IMR-90 (cell line): ENCODE measurements around the gene WDR81. TPM values are rescaled to one million over a fixed set of nuclear protein-coding genes. Genes with fewer than 3 reads are reported as not detected.
A peak's percentile ranks its signal among the peaks of the same experiment; 100 is the strongest.

Source experiments
- ATAC-seq: fragments of 200-7000 bp; cut with Tn5 transposase; 2 replicates; pipeline ENCODE4 v1.9.1; 2020; ENCODE audit warnings: low read depth, mild to moderate bottlenecking, moderate library complexity
- BruUV-seq: library from RNA; stranded (reverse); fragments of 400-500 nt; replicated peaks from 2 replicates; lab custom pipeline; 2021; lab: Mats Ljungman, UMichigan
- CTCF ChIA-PET: fragments of 300-600 bp; formaldehyde crosslinking; extraction: SDS; loops from one replicate; lab custom pipeline; 2021; ENCODE audit warnings: antibody characterized with exemption; lab: Yijun Ruan, JAX
- POLR2A ChIA-PET: fragments of 300-600 bp; sonication (Branson Sonifier 250); formaldehyde crosslinking; loops from one replicate; lab custom pipeline; 2022; ENCODE audit warnings: antibody characterized with exemption; ENCODE audit not compliant: unreplicated experiment; lab: Charles Lee
- DNase-seq: peaks from one replicate; pipeline ENCODE4 v3.0.0; 2013
- H2AFZ ChIP-seq: replicated peaks from 2 replicates; pipeline ENCODE3; 2013; ENCODE audit warnings: low read length, mild to moderate bottlenecking; ENCODE audit not compliant: poor library complexity
- H2AK5ac ChIP-seq: 2 replicates; pipeline ENCODE4 v1.6.1; 2013; ENCODE audit warnings: low read depth, low read length, inconsistent platforms
- H2AK9ac ChIP-seq: replicated peaks from 2 replicates; pipeline ENCODE3; 2013; ENCODE audit warnings: mild to moderate bottlenecking, low read depth, low read length, moderate library complexity; ENCODE audit not compliant: poor library complexity
- H2BK120ac ChIP-seq: 2 replicates; pipeline ENCODE4 v1.6.1; 2013; ENCODE audit warnings: low read depth, low read length, inconsistent platforms
- H2BK15ac ChIP-seq: 3 replicates; pipeline ENCODE4 v1.6.1; 2013; ENCODE audit warnings: low read depth, low read length, inconsistent platforms
- H2BK20ac ChIP-seq: 2 replicates; pipeline ENCODE4 v1.6.1; 2013; ENCODE audit warnings: low read depth, mild to moderate bottlenecking, inconsistent platforms, low read length, moderate library complexity
- H2BK5ac ChIP-seq: 2 replicates; pipeline ENCODE4 v1.6.1; 2013; ENCODE audit warnings: mild to moderate bottlenecking, low read depth, low read length, inconsistent platforms; ENCODE audit not compliant: poor library complexity, severe bottlenecking
- H3K14ac ChIP-seq: replicated peaks from 2 replicates; pipeline ENCODE4 v1.6.1; 2013; ENCODE audit warnings: low read depth, low read length, inconsistent platforms
- H3K18ac ChIP-seq: 2 replicates; pipeline ENCODE4 v1.6.1; 2013; ENCODE audit warnings: low read depth, low read length, control low read depth
- H3K23ac ChIP-seq: 2 replicates; pipeline ENCODE4 v1.6.1; 2013; ENCODE audit warnings: low read depth, low read length, inconsistent platforms
- H3K27ac ChIP-seq: 2 replicates; pipeline ENCODE4 v1.5.1; 2013; ENCODE audit warnings: mild to moderate bottlenecking, control low read depth, low read length; ENCODE audit not compliant: insufficient read depth
- H3K27me3 ChIP-seq: 2 replicates; pipeline ENCODE4 v1.6.1; 2013; ENCODE audit warnings: low read length; ENCODE audit not compliant: control insufficient read depth, insufficient read depth
- H3K36me3 ChIP-seq: 2 replicates; pipeline ENCODE4 v1.6.1; 2013; ENCODE audit warnings: low read length, mixed read lengths; ENCODE audit not compliant: control insufficient read depth, insufficient read depth
- H3K4ac ChIP-seq: 2 replicates; pipeline ENCODE4 v1.6.1; 2013; ENCODE audit warnings: low read depth, low read length, inconsistent platforms
- H3K4me1 ChIP-seq: 2 replicates; pipeline ENCODE4 v1.6.1; 2013; ENCODE audit warnings: low read length, mixed read lengths; ENCODE audit not compliant: control insufficient read depth, insufficient read depth
- H3K4me2 ChIP-seq: 2 replicates; pipeline ENCODE4 v1.6.1; 2013; ENCODE audit warnings: low read depth, mild to moderate bottlenecking, control low read depth, low read length, moderate library complexity
- H3K4me3 ChIP-seq: 2 replicates; pipeline ENCODE4 v1.5.1; 2013; ENCODE audit warnings: low read depth, mild to moderate bottlenecking, control low read depth, low read length, moderate library complexity; ENCODE audit not compliant: insufficient read depth
- H3K56ac ChIP-seq: 2 replicates; pipeline ENCODE4 v1.6.1; 2013; ENCODE audit warnings: low read length, inconsistent platforms; ENCODE audit not compliant: insufficient read depth; ENCODE audit errors: extremely low read depth
- H3K79me1 ChIP-seq, 2 experiments: 2 replicates each; pipeline ENCODE4 v1.6.1; 2013; ENCODE audit warnings: low read length in 2 of 2, inconsistent platforms in 1 of 2, low read depth in 1 of 2
- H3K9ac ChIP-seq: 2 replicates; pipeline ENCODE4 v1.6.1; 2013; ENCODE audit warnings: low read depth, low read length, control low read depth
- H3K9me1 ChIP-seq: 2 replicates; pipeline ENCODE4 v1.6.1; 2013; ENCODE audit warnings: low read length, inconsistent platforms; ENCODE audit not compliant: insufficient read depth
- H3K9me3 ChIP-seq: 2 replicates; pipeline ENCODE4 v1.6.1; 2013; ENCODE audit warnings: low read length; ENCODE audit not compliant: control insufficient read depth, insufficient read depth
- H4K20me1 ChIP-seq: 2 replicates; pipeline ENCODE4 v1.6.1; 2013; ENCODE audit warnings: low read length, inconsistent platforms; ENCODE audit not compliant: insufficient read depth
- H4K5ac ChIP-seq: 2 replicates; pipeline ENCODE4 v1.6.1; 2013; ENCODE audit warnings: mild to moderate bottlenecking, low read depth, low read length, control low read depth
- H4K8ac ChIP-seq, 2 experiments: 2 replicates each; pipeline ENCODE4 v1.6.1; 2013; ENCODE audit warnings: low read depth in 2 of 2, low read length in 2 of 2, control low read depth in 1 of 2, inconsistent platforms in 1 of 2
- H4K91ac ChIP-seq: 2 replicates; pipeline ENCODE4 v1.6.1; 2013; ENCODE audit warnings: low read depth, low read length, inconsistent platforms; ENCODE audit not compliant: insufficient read depth
- MAFK ChIP-seq: IDR thresholded peaks from 2 replicates; pipeline ENCODE4 v1.6.1; 2012; ENCODE audit warnings: low read depth, low read length, improper control_type of control experiment
- WGBS, 2 experiments: methylation state at CpG; one replicate each; pipeline versions ENCODE4 v1.1.5 to v1.1.7; 2013; ENCODE audit warnings: missing lambda C conversion rate in 2 of 2; ENCODE audit not compliant: insufficient read length in 1 of 2; ENCODE audit errors: extremely low coverage in 2 of 2; 5-methylcytosine and 5-hydroxymethylcytosine counted together
- dilution Hi-C: fragments of 300-500 bp; cut with HindIII; formaldehyde crosslinking; loops from one replicate; pipeline ENCODE4 v1.14.3; 2018; ENCODE audit warnings: low sequenced_read_pairs; ENCODE audit not compliant: unreplicated experiment
- in situ Hi-C: fragments of 300-500 bp; cut with MboI; formaldehyde crosslinking; loops from 3 replicates; pipeline ENCODE4 v1.14.3; 2019; ENCODE audit warnings: low sequenced_read_pairs, inconsistent platforms, mixed read lengths
- intact Hi-C: fragments of 100-400 bp; cut with micrococcal nuclease; formaldehyde crosslinking; loops from 2 replicates; pipeline ENCODE4 v1.10.0; 2022
- polyA plus RNA-seq, 3 experiments: library from polyadenylated mRNA; depleted of rRNA; stranded (reverse); fragments of >200 nt; gene quantifications; 2 replicates each; pipeline ENCODE4 v1.2.3, GENCODE V29; 2012; ENCODE audit warnings: low replicate concordance in 1 of 3
- total RNA-seq: library from RNA; depleted of rRNA; stranded (reverse); fragments of >200 nt; gene quantifications from 2 replicates; pipeline ENCODE4 v1.2.3, GENCODE V29; 2012
- TF ChIP-seq, protein P1 (sequence below): conservative IDR thresholded peaks from 2 replicates; pipeline ENCODE4 v1.5.1; 2012; ENCODE audit warnings: mild to moderate bottlenecking, low read depth, low read length, improper control_type of control experiment

The WDR81 gene
- total and polyA plus RNA-seq, 2 of the 4 experiments (the other 2 are of a cell fraction) = 3.0 to 8.4 TPM

DNA sequence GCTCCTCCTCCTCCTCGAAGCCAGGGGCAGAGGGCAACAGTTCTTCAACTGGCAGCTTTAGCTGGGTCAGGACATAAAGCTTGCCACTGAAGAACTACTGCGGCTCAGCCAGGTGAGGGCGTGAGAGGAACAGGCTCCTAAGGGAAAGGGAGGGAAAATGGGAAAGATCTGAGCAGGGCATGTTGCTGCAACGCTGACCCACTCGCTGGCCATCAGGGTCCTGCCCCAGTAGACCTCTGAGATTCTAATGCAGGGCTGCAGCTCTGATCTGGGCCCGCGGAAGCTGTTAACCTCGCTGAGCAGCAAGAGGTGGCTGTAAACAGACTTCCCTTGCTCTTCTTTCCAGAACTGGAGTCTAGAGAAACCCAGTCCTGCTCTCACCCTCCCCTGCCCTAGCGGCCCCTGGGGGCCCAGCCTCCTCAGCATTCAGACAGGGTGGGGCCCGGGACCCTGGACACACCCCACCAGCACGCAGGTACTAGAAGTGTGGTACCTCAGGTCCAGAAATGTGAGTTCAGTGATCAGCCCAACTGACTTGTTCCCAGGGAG, 10.6 kb upstream of the WDR81 start:
- dilution Hi-C loops (no loop called here), in situ Hi-C loops (loop anchor here (25.0 kb wide), 1 partner anchor 323 kb away; the partner anchor contains the start of genes DPH1, OVCA2 and RTN4RL1), intact Hi-C loops (loop anchor here (1.0 to 2.0 kb wide), 2 partner anchors 29 to 45 kb away; partner anchors contain the start of gene PRPF8)
- TF ChIP-seq, protein P1, sequence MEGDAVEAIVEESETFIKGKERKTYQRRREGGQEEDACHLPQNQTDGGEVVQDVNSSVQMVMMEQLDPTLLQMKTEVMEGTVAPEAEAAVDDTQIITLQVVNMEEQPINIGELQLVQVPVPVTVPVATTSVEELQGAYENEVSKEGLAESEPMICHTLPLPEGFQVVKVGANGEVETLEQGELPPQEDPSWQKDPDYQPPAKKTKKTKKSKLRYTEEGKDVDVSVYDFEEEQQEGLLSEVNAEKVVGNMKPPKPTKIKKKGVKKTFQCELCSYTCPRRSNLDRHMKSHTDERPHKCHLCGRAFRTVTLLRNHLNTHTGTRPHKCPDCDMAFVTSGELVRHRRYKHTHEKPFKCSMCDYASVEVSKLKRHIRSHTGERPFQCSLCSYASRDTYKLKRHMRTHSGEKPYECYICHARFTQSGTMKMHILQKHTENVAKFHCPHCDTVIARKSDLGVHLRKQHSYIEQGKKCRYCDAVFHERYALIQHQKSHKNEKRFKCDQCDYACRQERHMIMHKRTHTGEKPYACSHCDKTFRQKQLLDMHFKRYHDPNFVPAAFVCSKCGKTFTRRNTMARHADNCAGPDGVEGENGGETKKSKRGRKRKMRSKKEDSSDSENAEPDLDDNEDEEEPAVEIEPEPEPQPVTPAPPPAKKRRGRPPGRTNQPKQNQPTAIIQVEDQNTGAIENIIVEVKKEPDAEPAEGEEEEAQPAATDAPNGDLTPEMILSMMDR = peak; percentile 28; the same call in 1 of the 2 replicates
- no peak for TF ChIP-seq MAFK
- no peak for ATAC-seq
- H4K91ac ChIP-seq = peak overlapping the region; percentile 84
- peak overlapping the region; percentile 56 for H3K4me3 ChIP-seq
- H4K20me1 ChIP-seq = peaks cover 54% of the 10 kb centered on the region
- H3K14ac ChIP-seq = peak overlapping the region; percentile 98
- peak; percentile 32 for DNase-seq
- H2BK15ac ChIP-seq = peak overlapping the region; percentile 44; the same call in 2 of the 3 replicates
- ChIA-PET POLR2A (no interaction called here), CTCF (interaction anchor here (0.9 to 1.4 kb wide), 2 partner anchors 45 to 70 kb away, joined by 5 read pairs; no protein-coding TSS in a partner anchor)
- H3K4ac ChIP-seq = peak overlapping the region; percentile 94
- no peaks in the 10 kb centered on the region for H3K9me3 ChIP-seq
- peaks cover 28% of the 10 kb centered on the region for H3K4me1 ChIP-seq
- H3K9me1 ChIP-seq = peaks cover 12% of the 10 kb centered on the region
- peak overlapping the region; percentile 89 for H2BK5ac ChIP-seq
- H3K36me3 ChIP-seq = peaks cover 32% of the 10 kb centered on the region
- peak overlapping the region; percentile 85 for H3K23ac ChIP-seq
- H3K27me3 ChIP-seq = no peaks in the 10 kb centered on the region
- no TSS peak for BruUV-seq
- H3K27ac ChIP-seq = peak overlapping the region; percentile 97
- peak overlapping the region; percentile 86 for H3K4me2 ChIP-seq
- WGBS, 2 experiments = 0% methylated on average over 4 of the region's 11 CpGs; no CpG with 5 or more reads in 1 of the 2 experiments
- no peak overlapping the region for H2BK20ac ChIP-seq
- H3K56ac ChIP-seq = peak overlapping the region; percentile 96
- H2AFZ ChIP-seq = no peak overlapping the region
- H2BK120ac ChIP-seq = peak overlapping the region; percentile 67
- H4K8ac ChIP-seq = peak overlapping the region; percentile 26 to 73
- peak overlapping the region; percentile 67 for H3K18ac ChIP-seq
- peak overlapping the region; percentile 94 for H3K9ac ChIP-seq
- H3K79me1 ChIP-seq = peaks cover 0 to 67% of the 10 kb centered on the region in 2 experiments; a peak in 2 of 4 replicates
- peak overlapping the region; percentile 96 for H2AK9ac ChIP-seq
- H4K5ac ChIP-seq = peak overlapping the region; percentile 28
- peak overlapping the region; percentile 90 for H2AK5ac ChIP-seq
